Fibroblast of skin of abdomen (primary cell): ENCODE measurements around the gene LRRC27.

Source experiments
- DNase-seq: peaks from one replicate; pipeline ENCODE4 v3.0.0-alpha.2; 2013

The LRRC27 gene

GRCh38 chr10:132392811-132393694 is 61.1 kb downstream of the LRRC27 start:
- no peak for DNase-seq

- DNase-seq: no peak
These were observed 61.7 kb downstream of the LRRC27 start for GRCh38 chr10:132393695-132394181.

GRCh38 chr10:132394201-132394811 is 62.3 kb downstream of the LRRC27 start:
- no peak for DNase-seq

GRCh38 chr10:132394936-132395703 is 63.1 kb downstream of the LRRC27 start:
- DNase-seq: no peak

- no peak for DNase-seq
These were observed 63.9 kb downstream of the LRRC27 start for GRCh38 chr10:132395704-132396493.

GRCh38 chr10:132396494-132397035 is 64.6 kb downstream of the LRRC27 start:
- DNase-seq: peak; percentile 50

GRCh38 chr10:132397036-132397541 is 65.1 kb downstream of the LRRC27 start, which contains the start of gene PWWP2B:
PWWP2B (plus strand) TSS chr10:132397200; CDS start chr10:132397227, 27 bp downstream.
- DNase-seq: peak; percentile 46

- peak; percentile 32 for DNase-seq
These were observed 65.9 kb downstream of the LRRC27 start for GRCh38 chr10:132397671-132398565.

GRCh38 chr10:132398566-132398991 is 66.6 kb downstream of the LRRC27 start:
- DNase-seq: no peak

GRCh38 chr10:132399117-132400035 is 67.4 kb downstream of the LRRC27 start:
- no peak for DNase-seq

GRCh38 chr10:132400041-132400546 is 68.1 kb downstream of the LRRC27 start:
- no peak for DNase-seq

GRCh38 chr10:132400547-132401151 is 68.7 kb downstream of the LRRC27 start:
- DNase-seq: no peak

GRCh38 chr10:132401401-132402118 is 69.6 kb downstream of the LRRC27 start:
- no peak for DNase-seq

- DNase-seq: no peak
These were observed 70.8 kb downstream of the LRRC27 start for GRCh38 chr10:132402781-132403241.

GRCh38 chr10:132403511-132404168 is 71.6 kb downstream of the LRRC27 start:
- DNase-seq: no peak

- no peak for DNase-seq
These were observed 72.3 kb downstream of the LRRC27 start for GRCh38 chr10:132404169-132404880.
